GM21786 (cell line): Measurements from ENCODE around the gene DUSP2.
A peak's percentile ranks its signal among the peaks of the same experiment; 100 is the strongest.
"Not testable (repeated sequence)": the region's sequence is repeated elsewhere in the genome, so short reads cannot be mapped to it uniquely, and the experiment has no call there.

ENCODE experiments used
- ATAC-seq: cut with Tn5 transposase; IDR thresholded peaks from one replicate; pipeline ENCODE4 v1.9.1; 2021; ENCODE audit not compliant: unreplicated experiment

The DUSP2 gene

GRCh38 chr2:96163768-96164429 lies 18.7 kb upstream of the DUSP2 start:
- ATAC-seq = peak; percentile 56

GRCh38 chr2:96163415-96163767 lies 18.2 kb upstream of the DUSP2 start:
- ATAC-seq = peak; percentile 9

DNA sequence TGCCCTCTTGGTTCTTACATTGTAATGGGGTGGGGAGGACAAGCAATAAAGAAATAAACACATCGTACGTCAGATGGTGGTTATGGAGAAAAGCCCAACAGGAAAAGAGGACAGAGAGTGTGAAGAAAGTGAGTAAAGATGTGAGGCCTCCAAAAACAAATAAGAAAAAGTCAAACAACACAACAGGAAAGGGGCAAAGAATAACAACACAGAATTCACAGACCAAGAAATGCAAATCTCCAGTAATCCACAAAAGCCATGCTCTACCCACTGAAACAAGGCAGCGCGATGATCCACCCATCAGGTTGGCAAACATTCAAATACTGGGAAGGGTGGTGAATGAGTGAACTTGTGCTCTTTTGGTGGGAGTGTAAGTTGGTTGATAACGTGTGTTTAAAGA lies 16.7 kb upstream of the DUSP2 start:
- ATAC-seq = no peak

- not testable (repeated sequence) for ATAC-seq
Observed at GRCh38 chr2:96160366-96160765, 15.1 kb upstream of the DUSP2 start.

- no peak for ATAC-seq
Observed at GRCh38 chr2:96159084-96159830, 14.0 kb upstream of the DUSP2 start.

DNA sequence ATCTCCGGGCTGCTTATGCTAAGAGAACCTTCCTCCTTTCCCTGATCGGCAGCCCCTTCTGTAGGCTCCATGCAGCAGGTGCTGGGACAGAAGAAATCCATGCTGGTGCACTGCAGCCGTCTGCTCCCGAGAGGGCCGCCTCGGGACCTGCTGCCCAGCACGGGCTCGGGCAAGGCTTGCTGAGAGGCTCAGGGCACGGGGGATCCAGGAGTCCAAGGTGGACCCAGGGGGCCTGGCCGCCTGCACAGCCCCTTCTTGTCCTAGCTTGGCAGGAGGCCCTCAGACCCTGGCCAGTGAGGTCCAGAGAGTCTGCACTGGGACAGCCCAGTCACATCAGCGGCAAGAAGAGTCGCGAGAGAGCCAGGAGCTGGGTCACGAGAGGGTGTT lies 13.3 kb upstream of the DUSP2 start:
- no peak for ATAC-seq

DNA sequence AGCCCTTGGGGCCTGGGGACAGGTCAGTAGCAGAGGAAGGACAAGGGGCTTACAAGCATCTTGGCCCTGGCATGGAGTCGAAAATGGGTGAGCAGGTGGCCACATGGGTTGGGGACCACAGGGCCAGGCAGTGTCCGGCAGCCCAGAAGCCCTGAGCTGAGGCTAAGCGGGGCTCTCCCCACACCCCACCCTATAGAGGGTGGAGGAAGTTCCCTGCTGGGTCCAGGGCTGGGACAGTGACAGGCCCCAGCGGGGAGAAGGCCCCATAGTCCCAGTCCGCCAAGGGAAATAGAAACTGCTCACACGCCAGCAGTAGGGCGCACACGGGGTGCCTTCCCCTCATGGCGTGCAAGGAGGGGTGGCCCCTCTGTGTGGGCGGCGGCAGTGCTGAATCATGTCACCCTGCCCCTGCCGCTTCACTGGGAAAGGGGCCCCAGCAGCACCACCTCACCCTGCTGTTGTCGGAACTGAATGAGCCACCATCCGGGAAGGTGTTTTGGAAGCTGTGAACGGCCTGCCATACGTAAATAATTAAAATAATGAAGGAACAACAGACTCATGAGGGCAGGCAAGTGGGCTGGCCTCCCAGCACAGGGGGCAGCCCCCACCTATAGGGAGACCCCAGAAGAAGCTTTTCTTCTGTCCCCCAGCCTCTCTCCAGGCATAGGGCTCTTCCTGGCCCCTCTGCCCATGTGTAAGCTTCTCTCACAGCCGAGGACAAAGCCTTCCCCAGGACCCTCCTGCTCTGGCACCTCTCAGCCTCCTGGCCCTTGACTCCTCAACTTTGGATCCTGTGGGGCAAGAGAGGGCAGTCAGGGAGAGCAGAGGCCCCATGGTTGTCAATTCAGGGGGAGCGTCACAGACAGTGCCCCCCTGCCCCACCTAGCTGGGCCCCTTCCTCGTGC lies 12.7 kb upstream of the DUSP2 start:
- ATAC-seq = peak; percentile 64

- peak; percentile 41 for ATAC-seq
Observed at GRCh38 chr2:96156926-96157648, 11.8 kb upstream of the DUSP2 start.

DNA sequence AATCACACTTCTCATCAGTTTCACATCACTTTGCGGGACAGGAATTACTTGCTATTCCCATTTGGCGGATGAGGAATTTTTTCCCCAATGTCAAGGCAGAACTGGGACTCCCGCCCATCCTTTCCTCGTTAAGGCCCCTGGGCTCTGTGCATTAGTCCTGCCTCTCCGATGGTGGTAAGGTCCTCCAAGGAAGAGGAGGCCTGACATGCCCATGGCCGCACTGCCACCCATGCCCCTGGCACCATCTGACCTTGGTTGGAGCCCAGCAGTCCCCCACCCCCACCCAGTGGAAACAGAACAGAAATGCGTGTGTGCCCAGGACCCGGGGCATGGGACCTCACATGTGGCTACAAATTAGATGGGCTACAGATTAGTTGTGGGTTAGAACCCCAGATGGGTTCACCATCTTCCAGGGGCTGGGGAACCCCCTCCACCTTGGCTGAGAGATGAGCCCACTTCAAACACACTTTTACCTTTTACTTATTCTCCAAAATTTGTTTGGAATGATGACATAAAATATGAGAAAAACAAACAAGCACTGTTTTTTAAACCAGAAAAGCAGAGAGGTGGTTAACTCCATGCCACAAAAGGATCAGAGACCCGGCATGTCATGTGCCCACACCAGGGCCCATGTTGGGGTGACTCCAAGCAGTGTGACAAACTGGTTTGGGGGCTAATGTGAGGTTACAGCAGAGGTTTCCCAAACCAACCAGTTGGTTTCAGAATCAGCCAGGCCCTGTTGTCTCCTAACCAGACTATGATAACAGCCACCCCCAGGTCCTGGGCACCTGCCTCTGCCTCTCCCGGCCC lies 11.0 kb upstream of the DUSP2 start:
- ATAC-seq = no peak

DNA sequence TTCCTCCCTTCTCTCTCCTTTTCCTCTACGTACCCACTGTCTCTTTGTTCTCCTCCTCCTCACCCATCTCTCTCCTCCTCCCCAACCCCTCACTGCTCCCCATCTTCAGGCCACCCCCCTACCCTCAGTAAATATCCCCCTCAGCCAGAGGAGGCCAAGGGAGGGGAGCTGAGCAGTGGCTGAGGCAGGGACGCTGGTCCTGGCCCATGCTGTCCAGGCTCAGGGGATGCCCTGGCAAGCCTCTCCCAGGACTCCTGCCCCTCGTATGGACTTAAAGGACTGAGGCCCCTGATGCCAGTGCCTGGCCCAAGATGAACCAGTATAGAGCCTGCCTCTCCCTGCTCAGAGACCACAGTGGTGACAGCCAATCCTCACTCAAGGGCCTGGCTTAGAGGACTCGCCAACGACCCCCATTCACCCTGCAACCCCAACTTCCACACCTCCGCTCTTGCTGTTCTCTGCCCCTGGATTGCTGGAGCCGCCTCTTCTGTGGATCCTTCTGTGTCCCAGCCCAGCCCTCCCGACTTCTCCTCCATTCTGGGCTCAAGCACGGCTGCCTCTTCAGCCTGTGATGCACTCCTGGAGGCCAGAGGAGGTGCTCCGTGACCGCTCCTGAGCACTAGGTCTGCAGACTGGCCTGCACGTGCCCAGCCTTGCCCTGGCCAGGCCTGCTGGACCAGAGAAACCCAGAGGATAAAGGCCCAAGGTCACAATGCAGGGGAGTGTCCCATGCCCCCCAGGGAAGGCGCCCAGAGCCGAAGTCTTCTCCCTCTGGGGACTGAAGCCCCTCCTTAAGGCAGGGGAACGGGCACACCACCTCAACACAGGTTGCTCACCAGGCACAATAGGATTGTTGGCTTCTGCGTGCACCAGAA lies 9.5 kb upstream of the DUSP2 start:
- ATAC-seq = no peak

DNA sequence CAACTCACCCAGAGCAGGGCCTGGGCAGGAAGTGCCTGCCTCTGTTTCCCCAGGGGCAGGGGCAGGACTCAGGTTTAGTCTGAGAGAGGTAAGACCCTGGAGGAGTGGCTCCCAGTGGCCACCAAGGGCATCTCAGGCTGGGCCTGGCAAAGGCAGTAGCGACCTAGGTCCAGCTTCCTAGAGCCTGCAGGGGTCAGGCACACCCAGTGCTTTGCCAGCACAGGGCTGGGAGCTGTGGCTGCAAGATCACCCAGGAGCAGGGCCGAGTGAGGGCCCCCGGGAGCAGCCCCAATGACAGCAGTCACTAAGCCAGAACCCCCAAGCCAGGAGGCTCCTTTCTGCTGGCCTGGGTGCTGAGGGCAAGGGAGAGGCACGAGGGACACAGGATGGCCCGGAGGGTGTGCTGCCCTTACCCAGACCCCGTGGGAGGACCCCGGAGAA lies 8.8 kb upstream of the DUSP2 start:
- ATAC-seq = no peak

- ATAC-seq = no peak
Observed at GRCh38 chr2:96153291-96153713, 8.1 kb upstream of the DUSP2 start.

DNA sequence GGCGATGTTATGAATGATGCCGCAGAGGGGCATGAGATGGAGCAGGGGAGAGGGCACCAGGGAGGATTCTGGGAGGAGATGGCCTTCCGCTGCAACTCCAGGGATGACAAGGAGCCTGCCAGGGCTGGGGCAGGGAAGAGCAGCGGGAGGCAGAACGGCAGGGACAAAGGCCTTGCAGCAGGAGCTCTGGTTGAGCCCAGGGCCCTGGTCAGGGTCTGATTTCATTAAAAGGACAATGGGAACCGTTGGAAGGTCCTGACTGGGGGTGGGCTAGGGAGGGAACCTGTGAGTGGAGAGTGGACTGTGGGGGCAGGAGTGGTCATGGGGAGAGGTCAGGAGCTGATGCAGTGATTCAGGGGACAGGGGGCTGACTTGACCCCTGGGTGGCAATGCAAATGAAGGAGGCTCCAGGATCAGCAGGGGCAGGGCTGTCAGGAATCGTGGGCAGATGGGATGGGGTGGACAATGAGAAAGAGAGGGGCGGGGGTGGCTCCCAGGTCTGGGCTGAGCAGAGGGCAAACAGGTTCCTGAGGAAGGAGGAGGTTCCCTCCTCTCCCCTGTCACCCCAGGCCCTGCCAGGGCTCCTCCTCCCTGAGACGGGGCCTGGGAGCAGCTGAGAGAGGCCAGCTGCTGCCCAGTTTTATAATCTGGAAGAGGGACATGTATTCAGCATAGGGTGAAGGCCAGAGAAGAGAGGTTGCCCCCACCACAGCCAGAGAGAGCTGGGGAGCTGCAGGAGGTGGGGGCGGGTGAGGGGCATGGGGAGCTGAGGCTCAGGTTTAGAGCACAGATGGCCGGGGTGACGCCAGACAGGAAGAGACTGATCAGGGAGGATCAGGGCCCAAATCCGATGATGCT lies 7.3 kb upstream of the DUSP2 start:
- no peak for ATAC-seq

- ATAC-seq = no peak
Observed at GRCh38 chr2:96151595-96152303, 6.5 kb upstream of the DUSP2 start.

DNA sequence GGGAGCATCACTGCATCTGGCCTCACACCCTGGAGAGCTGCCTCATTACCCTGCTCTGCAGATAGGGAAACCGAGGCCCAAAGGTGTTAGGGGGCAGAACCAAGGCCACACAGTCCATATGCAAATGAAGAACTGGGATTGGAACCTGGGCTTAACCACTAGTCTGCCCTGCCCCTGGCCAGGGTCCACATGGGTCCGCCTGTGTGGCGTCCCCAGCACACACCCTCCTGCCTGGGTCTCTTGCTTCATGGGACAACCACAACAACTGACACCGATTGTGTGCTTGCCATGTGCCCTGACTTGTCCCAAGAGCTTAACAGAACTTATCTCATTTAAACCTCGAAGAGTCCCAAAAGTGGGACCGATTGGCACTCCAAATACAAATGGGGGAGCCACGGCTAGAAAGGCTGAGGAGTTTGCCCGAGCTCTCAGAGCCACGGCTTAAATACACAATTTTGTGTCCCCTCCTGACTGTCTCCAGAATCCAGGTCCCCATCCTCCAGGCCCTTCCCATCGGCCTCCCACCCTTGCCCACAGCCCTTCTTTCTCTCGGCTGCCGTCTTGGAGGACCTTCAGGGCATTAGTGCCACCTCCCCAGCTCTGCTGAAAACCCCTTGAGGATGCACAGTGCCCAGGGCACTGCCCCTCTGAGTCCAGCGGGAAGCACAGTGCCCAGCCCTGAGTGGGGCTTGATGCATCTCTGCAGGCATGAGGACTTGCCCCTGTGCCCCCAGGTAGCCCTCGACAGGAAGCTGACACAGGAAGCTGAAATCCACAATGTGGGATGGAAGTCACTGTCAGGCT lies 5.8 kb upstream of the DUSP2 start:
- no peak for ATAC-seq

DNA sequence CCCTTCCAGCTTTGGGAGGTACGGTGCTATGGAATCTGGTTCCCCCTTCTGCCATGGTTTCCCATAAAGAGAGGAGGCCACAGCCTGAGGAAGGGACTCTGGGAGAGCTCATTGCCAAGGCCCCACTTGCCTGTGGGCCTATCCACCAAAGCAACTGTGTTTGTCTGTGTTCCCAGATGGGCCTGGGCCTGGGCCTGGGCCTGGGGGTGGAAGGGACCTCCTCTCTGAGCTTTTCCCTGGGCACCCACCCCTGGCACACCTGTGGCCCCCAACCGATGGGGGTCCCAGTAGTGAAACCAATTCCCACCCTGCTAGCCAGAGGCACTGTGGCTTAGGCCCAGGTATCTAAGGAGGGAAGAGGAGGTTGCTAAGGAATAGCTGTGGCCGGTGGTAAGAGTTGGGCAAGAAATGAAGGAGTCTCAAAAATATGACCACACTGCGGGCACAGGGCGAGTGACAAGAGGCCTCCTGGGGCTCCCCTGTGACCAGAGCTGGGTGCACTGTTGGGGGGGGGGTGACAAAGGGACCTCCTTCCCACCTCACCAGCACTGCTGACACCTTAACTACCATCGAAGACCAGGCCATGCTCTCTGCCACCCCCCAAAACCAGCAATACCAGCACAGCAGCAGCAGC lies 4.9 kb upstream of the DUSP2 start:
- ATAC-seq = no peak
